SK-N-SH treated with all-trans-retinoic acid at 6 μM for 48 hours (cell line): ENCODE measurements around the gene SUV39H2.
"Not testable (repeated sequence)": the region's sequence is repeated elsewhere in the genome, so short reads cannot be mapped to it uniquely, and the experiment has no call there.

ENCODE experiments used
- ATAC-seq: fragments of 200-7000 bp; cut with Tn5 transposase; 3 replicates; pipeline ENCODE4 v1.9.1; 2020; ENCODE audit warnings: mild to moderate bottlenecking, moderate library complexity
- ARNTL ChIP-seq: fragments of 450-650 bp; formaldehyde crosslinking; IDR thresholded peaks from 2 replicates; pipeline ENCODE4 v1.5.0; 2020; ENCODE audit warnings: low read depth, mild to moderate bottlenecking, moderate library complexity, borderline replicate concordance
- BACH2 ChIP-seq: fragments of 250-450 bp; sonication (Bioruptor Pico); IDR thresholded peaks from 2 replicates; pipeline ENCODE4 v1.9.0; 2021; ENCODE audit warnings: mild to moderate bottlenecking, borderline replicate concordance
- CREB5 ChIP-seq: fragments of 250-450 bp; sonication (Bioruptor Pico); IDR thresholded peaks from 2 replicates; pipeline ENCODE4 v1.5.1; 2020; ENCODE audit warnings: low read depth, mild to moderate bottlenecking, moderate library complexity
- CSDC2 ChIP-seq: fragments of 250-450 bp; sonication (Bioruptor Pico); IDR thresholded peaks from 2 replicates; pipeline ENCODE4 v1.5.0; 2020; ENCODE audit warnings: mild to moderate bottlenecking, moderate library complexity
- CSRNP3 ChIP-seq: fragments of 250-450 bp; sonication (Bioruptor Pico); IDR thresholded peaks from 2 replicates; pipeline ENCODE4 v1.5.1; 2021; ENCODE audit warnings: mild to moderate bottlenecking, moderate library complexity
- ESRRG ChIP-seq: fragments of 250-450 bp; sonication (Bioruptor Pico); IDR thresholded peaks from 2 replicates; pipeline ENCODE4 v1.6.1; 2021; ENCODE audit warnings: mild to moderate bottlenecking
- GLIS3 ChIP-seq: fragments of 250-450 bp; sonication (Bioruptor Pico); IDR thresholded peaks from 2 replicates; pipeline ENCODE4 v1.5.0; 2020; ENCODE audit warnings: mild to moderate bottlenecking, moderate library complexity
- ISL1 ChIP-seq: fragments of 250-450 bp; sonication (Bioruptor Pico); IDR thresholded peaks from 2 replicates; pipeline ENCODE4 v2.1.2; 2022; ENCODE audit warnings: mild to moderate bottlenecking, moderate library complexity
- OSR1 ChIP-seq: fragments of 250-450 bp; sonication (Bioruptor Pico); IDR thresholded peaks from 2 replicates; pipeline ENCODE4 v1.8.0; 2022; ENCODE audit warnings: moderate library complexity, mild to moderate bottlenecking, inconsistent platforms
- POU6F1 ChIP-seq: fragments of 250-450 bp; sonication (Bioruptor Pico); IDR thresholded peaks from 2 replicates; pipeline ENCODE4 v1.8.0; 2021; ENCODE audit warnings: low read depth, mild to moderate bottlenecking, moderate library complexity, borderline replicate concordance
- PPARA ChIP-seq: fragments of 250-450 bp; sonication (Bioruptor Pico); IDR thresholded peaks from 2 replicates; pipeline ENCODE4 v1.5.0; 2020; ENCODE audit warnings: mild to moderate bottlenecking, borderline replicate concordance
- RARB ChIP-seq: fragments of 250-450 bp; sonication (Bioruptor Pico); IDR thresholded peaks from 2 replicates; pipeline ENCODE4 v1.8.0; 2021; ENCODE audit warnings: mild to moderate bottlenecking, moderate library complexity
- SNAI2 ChIP-seq: fragments of 250-450 bp; sonication (Bioruptor Pico); IDR thresholded peaks from 2 replicates; pipeline ENCODE4 v1.5.0; 2020; ENCODE audit warnings: mild to moderate bottlenecking, moderate library complexity
- TOX ChIP-seq: fragments of 250-450 bp; sonication (Bioruptor Pico); IDR thresholded peaks from 2 replicates; pipeline ENCODE4 v1.8.0; 2021; ENCODE audit warnings: mild to moderate bottlenecking, moderate library complexity, borderline replicate concordance
- TSHZ2 ChIP-seq: fragments of 250-450 bp; sonication (Bioruptor Pico); IDR thresholded peaks from 2 replicates; pipeline ENCODE4 v1.5.0; 2020; ENCODE audit warnings: mild to moderate bottlenecking, moderate library complexity
- ZC3H10 ChIP-seq: fragments of 250-450 bp; sonication (Bioruptor Pico); IDR thresholded peaks from 2 replicates; pipeline ENCODE4 v1.5.1; 2021; ENCODE audit warnings: mild to moderate bottlenecking, moderate library complexity
- ZFP3 ChIP-seq: fragments of 250-450 bp; sonication (Bioruptor Pico); IDR thresholded peaks from 2 replicates; pipeline ENCODE4 v1.5.0; 2020; ENCODE audit warnings: mild to moderate bottlenecking, moderate library complexity
- ZFP30 ChIP-seq: fragments of 450-650 bp; formaldehyde crosslinking; IDR thresholded peaks from 2 replicates; pipeline ENCODE4 v1.5.0; 2022; ENCODE audit warnings: mild to moderate bottlenecking, moderate library complexity
- ZNF565 ChIP-seq: fragments of 450-650 bp; formaldehyde crosslinking; conservative IDR thresholded peaks from 2 replicates; pipeline ENCODE4 v1.5.0; 2020; ENCODE audit warnings: low read depth, mild to moderate bottlenecking, moderate library complexity
- ZNF8 ChIP-seq: fragments of 450-650 bp; formaldehyde crosslinking; IDR thresholded peaks from 2 replicates; pipeline ENCODE4 v1.5.0; 2020; ENCODE audit warnings: mild to moderate bottlenecking, moderate library complexity

SUV39H2 gene

GRCh38 chr10:14860791-14861190 is 17.9 kb upstream of the SUV39H2 start:
- no peak for ATAC-seq
- TF ChIP-seq BACH2 (CRISPR knock-in tag), result no peak
- no peak for TF ChIP-seq GLIS3 (CRISPR knock-in tag)
- no peak for TF ChIP-seq ZFP3 (CRISPR knock-in tag)
- TF ChIP-seq ZC3H10 (CRISPR knock-in tag), result no peak
- TF ChIP-seq ZFP30, result no peak
- no peak for TF ChIP-seq CSRNP3
- TF ChIP-seq ISL1 (CRISPR knock-in tag), result no peak
- no peak for TF ChIP-seq OSR1 (CRISPR knock-in tag)
- TF ChIP-seq RARB (CRISPR knock-in tag), result no peak
- TF ChIP-seq CSDC2 (CRISPR knock-in tag), result no peak
- TF ChIP-seq TSHZ2 (CRISPR knock-in tag), result no peak
- TF ChIP-seq SNAI2, result no peak
- no peak for TF ChIP-seq PPARA
- TF ChIP-seq ZNF565 (CRISPR knock-in tag), result no peak
- TF ChIP-seq TOX (CRISPR knock-in tag), result no peak
- TF ChIP-seq POU6F1 (CRISPR knock-in tag), result no peak

GRCh38 chr10:14864466-14864865 is 14.2 kb upstream of the SUV39H2 start:
- ATAC-seq, result not testable (repeated sequence)

- not testable (repeated sequence) for ATAC-seq
Measured at GRCh38 chr10:14864871-14865270, 13.8 kb upstream of the SUV39H2 start.

GRCh38 chr10:14873090-14873760 is 5.4 kb upstream of the SUV39H2 start:
- TF ChIP-seq ARNTL (CRISPR knock-in tag), result no peak
- no peak for TF ChIP-seq SNAI2
- TF ChIP-seq CSRNP3, result no peak
- no peak for TF ChIP-seq OSR1 (CRISPR knock-in tag)
- no peak for TF ChIP-seq ZC3H10 (CRISPR knock-in tag)
- no peak for TF ChIP-seq ZNF565 (CRISPR knock-in tag)
- TF ChIP-seq PPARA, result no peak
- no peak for TF ChIP-seq CSDC2 (CRISPR knock-in tag)
- TF ChIP-seq CREB5, result no peak
- TF ChIP-seq POU6F1 (CRISPR knock-in tag), result no peak
- no peak for TF ChIP-seq ISL1 (CRISPR knock-in tag)
- no peak for TF ChIP-seq ESRRG (CRISPR knock-in tag)
- no peak for TF ChIP-seq TSHZ2 (CRISPR knock-in tag)
- no peak for TF ChIP-seq ZFP30
- no peak for TF ChIP-seq RARB (CRISPR knock-in tag)
- TF ChIP-seq ZFP3 (CRISPR knock-in tag), result no peak
- no peak for TF ChIP-seq ZNF8 (CRISPR knock-in tag)
- TF ChIP-seq BACH2 (CRISPR knock-in tag), result no peak
- no peak for ATAC-seq
